Heart left ventricle (tissue), 16 donors: ENCODE results near the gene NAXE. TPM values are rescaled to one million over a fixed set of nuclear protein-coding genes. Genes with fewer than 3 reads are reported as not detected.

Experiments used
- ATAC-seq, 4 donors: fragments of 200-7000 bp; cut with Tn5 transposase; one replicate each; pipeline ENCODE4 v1.9.1; 2020 to 2022; ENCODE audit warnings: moderate library complexity in 4 of 4, mild to moderate bottlenecking in 3 of 4, moderate number of reproducible peaks in 1 of 4
- DNase-seq, 5 donors: peaks; one replicate each; pipeline ENCODE4 v3.0.0-alpha.2; 2020
- H3K27ac ChIP-seq, 12 donors: fragments of 200-600 bp; sonication (generic) in 4 of 12; one replicate each; pipeline versions ENCODE4 v1.5.0 to v1.8.0; 2016 to 2022; ENCODE audit warnings: mild to moderate bottlenecking in 2 of 12
- H3K27me3 ChIP-seq, 9 donors: fragments of 200-600 bp; sonication (generic) in 2 of 9; one replicate each; pipeline versions ENCODE4 v1.5.1 to v1.8.0; 2016 to 2022; ENCODE audit warnings: mild to moderate bottlenecking in 3 of 9
- H3K36me3 ChIP-seq, 9 donors: fragments of 200-600 bp; sonication (generic) in 2 of 9; one replicate each; pipeline versions ENCODE4 v1.5.0 to v1.8.0; 2018 to 2022; ENCODE audit warnings: mild to moderate bottlenecking in 2 of 9
- H3K4me1 ChIP-seq, 12 donors: fragments of 200-600 bp; sonication (generic) in 4 of 12; one replicate each; pipeline versions ENCODE4 v1.5.0 to v1.8.0; 2016 to 2022; ENCODE audit warnings: mild to moderate bottlenecking in 3 of 12
- H3K4me3 ChIP-seq, 12 donors: fragments of 200-600 bp; sonication (generic) in 4 of 12; one replicate each; pipeline versions ENCODE4 v1.5.0 to v1.8.0; 2017 to 2022; ENCODE audit warnings: mild to moderate bottlenecking in 9 of 12, moderate library complexity in 4 of 12
- H3K9me3 ChIP-seq, 12 donors: fragments of 200-600 bp; sonication (generic) in 4 of 12; one replicate each; pipeline versions ENCODE4 v1.5.0 to v1.8.0; 2016 to 2022; ENCODE audit warnings: mild to moderate bottlenecking in 1 of 12
- POLR2A ChIP-seq, 2 donors: fragments of 450-650 bp; IDR thresholded peaks; one replicate each; pipeline ENCODE4 v1.6.1; 2017; ENCODE audit warnings: antibody characterized with exemption in 2 of 2, mild to moderate bottlenecking in 2 of 2, moderate library complexity in 2 of 2
- WGBS, 4 donors: extraction: QIAGEN DNeasy Blood & Tissue Kit in 2 of 4; methylation state at CpG; one replicate each; pipeline versions ENCODE4 v1.1.5 to v1.1.7; 2013 to 2018; 5-methylcytosine and 5-hydroxymethylcytosine counted together
- intact Hi-C, 10 donors: fragments of 100-400 bp; cut with DNase I; formaldehyde crosslinking; loops; one replicate each; pipeline versions ENCODE4 v1.11.1 to v1.14.2; 2022
- polyA plus RNA-seq, 2 donors: library from polyadenylated mRNA; stranded (reverse); fragments of 200-250 nt; gene quantifications; one replicate each; pipeline ENCODE4 v1.2.3, GENCODE V29; 2013
- total RNA-seq, 9 donors: library from RNA; depleted of rRNA in 2 of 9; stranded (reverse); fragments of >200 nt in 2 of 9; fragmentation: NEBNext Ultra II Directional in 3 of 9; extraction: Animal tissue kit (Norgen Biotek cat#: 25700) in 3 of 9; gene quantifications; one replicate each; pipeline versions ENCODE4 v1.1.0 to v1.2.4, GENCODE V29; 2016 to 2023
- TF ChIP-seq, protein P1 (sequence below), 12 donors: fragments of 200-600 bp; sonication (generic) in 4 of 12; IDR thresholded peaks; one replicate each; pipeline versions ENCODE4 v1.5.0 to v1.8.0; 2018 to 2022; ENCODE audit warnings: antibody characterized with exemption in 12 of 12, mild to moderate bottlenecking in 5 of 12
- donor health status: ischemic (EF 13 %, LVEDD 7.1; RV severe dilation, severe dysfunction).
- donor health status: healthy with polysubstance abuse.
- donor health status: DM: no; HTN: yes; CAD: no.
- donor health status: DM: no; HTN: no; CAD: no.
- donor health status: ischemic (EF 25% LVEDD 6.9; RV normal size, moderate dysfunction).
- donor health status: ischemic (EF 25% LVEDD 5.7; RV mildly dilated, moderate dysfunction).
- donor health status: healthy.
- donor health status: DM: yes; HTN: yes; CAD: no.
- donor health status: ischemic (EF 35%, LVEDD 5.7; RV mildly dilated, moderate dysfunction).
- donor health status: nonischemic (EF 11% LVEDD 7.7; RV severe dilation, severe dysfunction).
- donor health status: DM: yes; HTN: yes; CAD: no.
- donor health status: PGD.
- donor health status: ischemic (EF 29% LVEDD 5.4; RV normal size, mild dysfunction).
- donor health status: nonischemic (EF 23%, LVEDD 6.1; RV moderate dilation, normal function).

The NAXE gene
- total and polyA plus RNA-seq, 11 donors, result 75.8 to 141 (median 101) TPM

DNA sequence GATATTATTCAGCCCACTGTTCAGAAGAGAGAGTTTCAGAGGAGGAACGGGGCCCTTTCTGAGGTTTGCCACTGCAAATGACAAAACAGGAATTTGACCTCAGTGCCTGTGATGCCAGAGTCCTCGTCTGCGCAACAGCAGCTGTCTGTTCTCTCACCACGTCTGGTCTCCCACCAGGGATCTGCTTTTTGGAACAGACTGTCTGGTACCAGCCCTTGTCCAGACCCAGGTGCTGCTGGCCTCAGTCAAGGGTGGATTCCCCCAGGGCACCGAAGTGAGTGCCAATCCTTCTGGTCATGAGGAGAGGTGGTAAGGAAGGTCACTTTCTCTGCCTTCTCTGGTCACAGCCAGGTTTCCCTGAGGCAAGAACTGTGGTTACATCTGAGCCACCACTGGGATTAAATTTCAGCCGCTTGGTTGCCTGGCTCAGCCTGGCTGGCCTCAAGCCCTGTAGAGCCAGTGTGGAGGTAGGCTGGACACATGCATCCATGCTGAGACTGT, 48.1 kb downstream of the NAXE start:
- no peak overlapping the region for H3K27ac ChIP-seq
- intact Hi-C loops, result no loop called here
- no peak overlapping the region for H3K4me3 ChIP-seq
- DNase-seq (no peak), ATAC-seq (no peak)
- no peaks in the 10 kb centered on the region for H3K9me3 ChIP-seq
- TF ChIP-seq POLR2A (IDR thresholded peaks at IDR 0.05), result no peak
- TF ChIP-seq, protein P1, sequence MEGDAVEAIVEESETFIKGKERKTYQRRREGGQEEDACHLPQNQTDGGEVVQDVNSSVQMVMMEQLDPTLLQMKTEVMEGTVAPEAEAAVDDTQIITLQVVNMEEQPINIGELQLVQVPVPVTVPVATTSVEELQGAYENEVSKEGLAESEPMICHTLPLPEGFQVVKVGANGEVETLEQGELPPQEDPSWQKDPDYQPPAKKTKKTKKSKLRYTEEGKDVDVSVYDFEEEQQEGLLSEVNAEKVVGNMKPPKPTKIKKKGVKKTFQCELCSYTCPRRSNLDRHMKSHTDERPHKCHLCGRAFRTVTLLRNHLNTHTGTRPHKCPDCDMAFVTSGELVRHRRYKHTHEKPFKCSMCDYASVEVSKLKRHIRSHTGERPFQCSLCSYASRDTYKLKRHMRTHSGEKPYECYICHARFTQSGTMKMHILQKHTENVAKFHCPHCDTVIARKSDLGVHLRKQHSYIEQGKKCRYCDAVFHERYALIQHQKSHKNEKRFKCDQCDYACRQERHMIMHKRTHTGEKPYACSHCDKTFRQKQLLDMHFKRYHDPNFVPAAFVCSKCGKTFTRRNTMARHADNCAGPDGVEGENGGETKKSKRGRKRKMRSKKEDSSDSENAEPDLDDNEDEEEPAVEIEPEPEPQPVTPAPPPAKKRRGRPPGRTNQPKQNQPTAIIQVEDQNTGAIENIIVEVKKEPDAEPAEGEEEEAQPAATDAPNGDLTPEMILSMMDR (IDR thresholded peaks at IDR 0.05), result no peak
- no peaks in the 10 kb centered on the region for H3K36me3 ChIP-seq
- H3K27me3 ChIP-seq, result peaks cover 24 to 88% (median 51%) of the 10 kb centered on the region in 9 donors
- peaks cover 0 to 19% (median 13%) of the 10 kb centered on the region in 12 donors for H3K4me1 ChIP-seq
- 60 to 63% (median 61%) methylated on average over 6 of the region's 6 CpGs for WGBS, 4 donors

DNA sequence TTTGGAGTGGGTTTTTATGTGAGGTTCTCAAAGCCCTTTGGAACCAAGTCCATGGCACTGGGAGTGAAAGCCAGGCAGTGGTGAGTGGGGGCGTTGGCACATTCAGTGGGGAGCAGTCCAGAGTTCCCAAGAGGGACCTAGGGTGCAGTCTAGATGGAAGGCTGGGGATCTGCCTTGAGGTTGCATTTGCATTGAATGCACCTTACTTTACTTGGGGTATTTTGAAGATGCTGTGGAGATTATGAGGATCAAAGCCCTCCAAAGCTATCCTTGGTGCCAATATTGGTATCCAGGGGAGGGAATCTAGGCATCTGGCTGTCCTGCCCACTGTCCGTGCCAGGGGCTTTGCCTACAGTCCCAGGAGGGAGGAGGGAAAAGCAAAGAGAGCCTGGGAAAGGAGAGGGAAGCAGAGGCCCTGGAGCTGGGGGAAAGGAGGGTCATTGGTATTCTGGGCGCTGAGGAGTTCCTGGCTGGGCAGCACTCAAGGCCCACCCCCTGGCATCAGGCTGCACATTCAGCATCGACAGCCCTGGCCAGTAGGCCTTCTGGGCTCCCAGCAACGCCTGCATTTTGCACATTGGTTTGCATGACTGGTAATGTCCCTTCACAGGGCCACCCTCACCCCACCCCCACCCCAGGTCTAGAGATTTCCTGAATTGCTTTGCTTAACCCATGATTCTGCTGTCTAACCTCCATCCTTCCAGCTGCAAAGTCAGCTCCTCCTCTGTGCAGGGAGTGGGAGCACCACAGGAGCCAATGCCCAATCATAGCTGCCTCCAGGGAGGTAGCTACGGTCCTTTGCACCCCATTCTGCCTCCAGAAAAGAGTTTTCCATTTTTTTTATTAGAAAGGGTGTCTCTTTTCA, 49.5 kb downstream of the NAXE start:
- H3K36me3 ChIP-seq, result no peaks in the 10 kb centered on the region
- 34 to 56% (median 45%) methylated on average over 6 of the region's 6 CpGs for WGBS, 4 donors
- H3K4me3 ChIP-seq, result peak overlapping the region in 7 of 12 donors; percentile 45 to 51 (median 47)
- ATAC-seq (no peak), DNase-seq (no peak)
- peaks cover 24 to 91% (median 63%) of the 10 kb centered on the region in 9 donors for H3K27me3 ChIP-seq
- H3K27ac ChIP-seq, result no peak overlapping the region
- H3K4me1 ChIP-seq, result peaks cover 0 to 19% (median 13%) of the 10 kb centered on the region in 12 donors
- no peak for TF ChIP-seq POLR2A (IDR thresholded peaks at IDR 0.05)
- TF ChIP-seq, protein P1 (IDR thresholded peaks at IDR 0.05), result no peak
- intact Hi-C loops, result no loop called here
- H3K9me3 ChIP-seq, result no peaks in the 10 kb centered on the region

DNA sequence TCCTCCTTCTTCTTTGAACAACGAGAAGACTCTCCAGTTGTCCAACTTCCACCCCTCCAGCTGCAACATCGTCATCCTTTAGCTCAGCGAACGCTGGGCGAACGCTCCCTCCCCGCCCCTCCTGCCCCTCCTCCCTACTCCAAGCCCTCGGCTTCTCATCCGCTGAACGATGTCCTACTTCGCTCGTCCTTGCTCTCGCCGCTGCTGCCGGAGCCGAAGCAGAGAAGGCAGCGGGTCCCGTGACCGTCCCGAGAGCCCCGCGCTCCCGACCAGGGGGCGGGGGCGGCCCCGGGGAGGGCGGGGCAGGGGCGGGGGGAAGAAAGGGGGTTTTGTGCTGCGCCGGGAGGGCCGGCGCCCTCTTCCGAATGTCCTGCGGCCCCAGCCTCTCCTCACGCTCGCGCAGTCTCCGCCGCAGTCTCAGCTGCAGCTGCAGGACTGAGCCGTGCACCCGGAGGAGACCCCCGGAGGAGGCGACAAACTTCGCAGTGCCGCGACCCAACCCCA, 50.2 kb downstream of the NAXE start, which contains the start of gene BCAN:
TSS of gene BCAN (plus strand) at position 357 of the 504 bp plus-strand sequence. CDS start 3,938 bp downstream, outside the sequence.
- Histone ChIP-seq H3K27me3 (peaks cover 24 to 92% (median 69%) of the 10 kb centered on the region in 9 donors), H3K4me3 (peak within 1 kb of the TSS; percentile 14 to 51 (median 46)), H3K4me1 (peaks cover 0 to 19% (median 13%) of the 10 kb centered on the region in 12 donors), H3K27ac (no peak within 1 kb of the TSS), H3K36me3 (no peaks in the 10 kb centered on the region), H3K9me3 (no peaks in the 10 kb centered on the region)
- DNase-seq (peak in 3 of 5 donors; percentile 41 to 60 (median 49)), ATAC-seq (peak; percentile 49 to 74 (median 56))
- 0 to 4% (median 1%) methylated on average over 20 to 46 of the region's 46 CpGs for WGBS, 4 donors
- TF ChIP-seq, protein P1 (IDR thresholded peaks at IDR 0.05), result no peak
- no peak for TF ChIP-seq POLR2A (IDR thresholded peaks at IDR 0.05)
- intact Hi-C loops, result no loop called here
